HG03575 (cell line): Measurements from ENCODE around the gene SRPK1.

Experiments used
- ATAC-seq: cut with Tn5 transposase; IDR thresholded peaks from one replicate; pipeline ENCODE4 v1.9.1; 2021; ENCODE audit not compliant: unreplicated experiment, insufficient number of reproducible peaks, low FRiP score; ENCODE audit errors: extremely low read depth

SRPK1 gene

DNA sequence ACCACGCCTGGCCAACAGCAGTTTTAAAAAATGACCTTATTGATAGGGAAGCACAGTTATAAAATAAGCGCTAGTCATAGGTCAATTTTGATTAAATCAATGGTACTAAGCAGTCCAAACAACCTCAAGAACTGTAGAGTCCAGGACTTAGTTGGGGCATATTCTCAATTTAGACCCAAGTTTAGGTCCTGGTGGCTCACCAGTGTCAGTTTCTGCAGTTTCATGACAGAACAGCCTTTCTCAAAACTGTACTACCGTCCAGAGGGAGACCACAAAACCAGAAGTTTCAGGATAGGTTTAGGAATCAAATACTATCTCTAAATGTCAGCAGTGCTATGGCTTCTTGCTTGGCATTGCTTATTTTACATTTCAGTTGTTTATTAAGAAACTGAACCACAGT lies 76.6 kb downstream of the SRPK1 start:
- ATAC-seq: no peak

DNA sequence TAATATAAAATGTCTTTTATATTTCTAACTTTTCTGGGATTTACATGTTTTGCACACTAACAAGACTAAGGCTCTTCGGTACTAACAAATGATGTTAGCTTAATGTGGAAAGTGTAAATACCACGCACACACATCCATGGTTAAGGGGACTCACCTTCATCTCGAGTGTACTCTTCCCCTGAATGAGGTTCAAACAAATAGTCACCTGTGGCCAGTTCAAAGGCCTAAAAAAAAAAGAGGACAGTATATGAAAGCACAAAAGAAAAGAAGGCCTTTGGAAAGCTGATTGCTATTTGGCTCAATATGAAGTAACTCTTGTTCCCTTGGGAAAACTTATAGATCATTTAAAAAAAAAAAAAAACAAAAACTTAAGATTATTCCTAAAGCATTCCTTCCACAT lies 78.5 kb downstream of the SRPK1 start:
- no peak for ATAC-seq

DNA sequence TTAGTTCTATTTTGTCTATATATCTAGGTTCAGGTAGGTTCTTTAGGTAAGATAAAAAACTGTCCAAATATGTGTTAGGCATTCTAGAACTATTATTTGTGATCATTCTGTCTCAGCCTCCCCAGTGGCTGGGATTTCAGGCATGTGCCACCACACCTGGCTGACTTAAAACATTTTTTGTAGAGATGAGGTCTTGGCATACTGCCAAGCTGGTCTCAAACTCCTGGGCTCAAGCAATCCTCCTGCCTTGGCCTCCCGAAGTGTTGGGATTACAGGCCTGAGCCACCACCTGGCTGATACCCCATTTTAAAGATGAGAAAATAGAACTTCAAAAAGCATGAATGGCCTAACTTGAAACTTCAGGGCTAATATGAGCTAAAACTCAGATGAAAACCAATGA lies 81.9 kb downstream of the SRPK1 start:
- ATAC-seq: no peak

DNA sequence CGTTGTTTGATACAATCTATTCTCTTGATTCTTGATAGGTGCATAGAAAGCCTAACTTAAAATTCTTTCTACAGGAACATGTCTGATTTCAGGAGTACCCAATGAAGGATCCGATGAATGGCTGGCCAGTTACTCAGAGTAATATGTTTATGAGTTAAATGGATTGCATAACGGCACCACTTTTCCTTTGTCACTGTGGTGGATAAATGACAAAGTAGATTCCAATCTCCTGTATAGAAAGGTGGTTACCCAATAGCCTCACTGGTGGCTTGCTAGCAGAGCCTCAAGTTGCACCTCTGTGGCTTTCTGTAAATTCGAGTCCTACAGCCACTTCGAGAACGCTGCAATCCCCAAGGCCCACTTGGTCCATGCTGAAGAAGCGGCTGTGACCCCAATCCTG lies 87.4 kb downstream of the SRPK1 start:
- no peak for ATAC-seq

GRCh38 chr6:35831257-35832007 lies 89.5 kb downstream of the SRPK1 start:
- no peak for ATAC-seq

- no peak for ATAC-seq
These were observed 91.6 kb downstream of the SRPK1 start for GRCh38 chr6:35829306-35829705.

DNA sequence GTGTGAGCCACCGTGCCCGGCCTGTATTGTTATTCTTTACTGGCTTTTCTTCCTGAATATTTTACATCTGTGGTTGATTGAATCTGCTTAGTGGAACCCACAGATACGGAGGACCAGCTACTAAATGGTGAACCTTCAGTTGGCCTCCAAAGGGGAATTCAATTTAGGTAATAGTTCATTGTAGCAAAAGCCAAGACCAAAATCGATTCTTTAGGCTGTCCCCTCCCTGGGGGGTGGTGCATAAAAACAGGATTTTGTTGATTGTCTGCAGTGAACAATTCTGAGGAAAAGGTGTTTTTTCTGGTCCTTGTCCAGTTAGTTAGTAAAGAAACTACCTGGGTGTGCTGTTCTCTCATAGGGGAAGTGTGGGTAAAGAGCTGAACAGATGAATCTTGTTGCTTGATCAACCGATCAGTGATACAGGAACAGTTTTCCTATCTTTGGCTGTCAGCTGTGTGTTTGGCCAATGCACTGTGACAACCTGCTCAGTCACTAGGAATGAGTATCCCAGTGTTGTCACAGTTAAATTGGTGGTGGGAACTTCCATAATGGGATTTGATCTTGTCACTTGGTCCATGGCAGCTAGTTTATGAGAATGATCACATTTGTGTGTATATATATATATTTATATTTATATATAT lies 96.2 kb downstream of the SRPK1 start:
- ATAC-seq: no peak

DNA sequence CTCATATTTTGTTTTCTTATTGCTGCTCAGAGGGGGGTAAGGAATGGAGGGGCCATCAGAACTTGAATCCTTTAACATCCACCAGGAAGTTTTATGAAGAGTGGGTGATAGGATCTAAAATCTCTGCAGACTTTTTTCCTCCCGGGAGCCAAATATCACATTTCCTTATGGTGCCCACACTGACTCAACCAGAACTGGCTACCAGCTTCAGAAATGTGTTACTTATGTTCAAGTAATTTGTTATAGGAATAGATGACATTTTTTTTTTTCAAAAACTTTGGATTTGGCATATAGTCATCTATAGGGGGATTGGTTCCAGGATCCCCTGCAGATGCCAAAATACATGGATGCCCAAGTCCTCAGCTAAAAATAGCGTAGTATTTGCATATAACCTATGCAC lies 97.3 kb downstream of the SRPK1 start:
- no peak for ATAC-seq

DNA sequence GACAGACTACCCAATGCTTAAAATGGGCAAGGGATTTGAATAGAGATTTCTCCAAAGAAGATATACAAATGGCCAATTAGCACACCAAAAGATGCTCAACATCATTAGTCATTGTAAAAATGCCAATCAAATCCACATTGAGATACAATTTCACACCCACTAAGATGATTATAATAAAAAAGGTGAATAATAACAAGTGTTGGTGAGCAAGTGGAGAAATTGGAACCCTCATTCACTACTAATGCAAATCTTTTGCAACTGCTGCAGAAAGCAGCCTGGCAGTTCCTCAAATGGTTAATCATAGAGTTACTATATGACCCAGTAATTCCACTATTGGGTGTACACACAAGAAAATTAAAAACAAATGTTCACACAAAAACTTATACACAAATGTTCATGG lies 103.4 kb downstream of the SRPK1 start:
- no peak for ATAC-seq

DNA sequence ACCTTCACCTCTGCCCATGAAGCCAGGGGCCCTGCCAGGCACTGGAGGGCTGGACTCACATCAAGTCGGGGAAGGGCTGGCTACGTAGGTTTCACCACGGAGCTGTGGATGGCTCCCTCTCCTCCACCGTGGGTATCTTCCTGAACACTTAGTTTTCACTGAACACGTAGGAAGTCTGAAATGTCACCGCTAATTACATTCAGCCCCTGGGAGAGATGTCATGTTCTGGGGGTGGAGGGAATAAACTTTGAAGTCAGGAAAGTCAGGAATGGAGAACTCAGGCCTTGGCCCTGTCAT lies 109.3 kb downstream of the SRPK1 start:
- ATAC-seq: no peak

DNA sequence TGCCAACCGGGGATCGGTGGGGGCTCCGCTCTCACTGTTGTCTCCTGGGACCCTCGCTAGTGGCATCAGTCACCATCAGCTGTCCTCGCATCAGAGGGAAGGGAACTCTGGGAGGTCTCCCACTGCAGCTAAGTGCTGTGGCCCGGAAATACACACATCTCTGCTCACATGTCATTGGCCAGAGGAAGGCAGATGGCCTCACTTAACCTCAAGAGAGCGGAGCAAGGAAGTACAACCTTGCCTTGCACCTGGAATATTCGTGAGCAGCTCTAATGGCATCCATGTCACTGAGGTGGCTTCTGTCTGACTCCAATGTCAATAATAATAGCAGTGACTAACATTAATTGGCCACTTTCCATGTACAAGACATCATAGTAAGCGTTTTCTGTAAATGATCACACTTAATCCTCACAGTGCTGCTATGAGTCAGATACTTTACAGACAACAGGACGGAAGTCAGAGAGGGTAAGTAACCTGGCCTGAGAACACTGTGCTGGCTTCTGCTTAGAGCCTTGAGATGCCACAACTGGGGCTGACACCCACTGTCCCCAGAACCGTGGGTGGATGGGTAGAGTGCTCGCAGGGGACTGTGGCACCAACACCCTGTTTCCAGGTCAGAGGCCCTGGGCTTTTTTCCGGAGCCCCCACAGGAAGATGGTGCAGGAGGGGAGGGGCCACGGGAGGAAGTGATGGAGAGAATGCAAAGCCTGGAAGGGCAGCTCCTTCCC lies 109.8 kb downstream of the SRPK1 start:
- no peak for ATAC-seq

DNA sequence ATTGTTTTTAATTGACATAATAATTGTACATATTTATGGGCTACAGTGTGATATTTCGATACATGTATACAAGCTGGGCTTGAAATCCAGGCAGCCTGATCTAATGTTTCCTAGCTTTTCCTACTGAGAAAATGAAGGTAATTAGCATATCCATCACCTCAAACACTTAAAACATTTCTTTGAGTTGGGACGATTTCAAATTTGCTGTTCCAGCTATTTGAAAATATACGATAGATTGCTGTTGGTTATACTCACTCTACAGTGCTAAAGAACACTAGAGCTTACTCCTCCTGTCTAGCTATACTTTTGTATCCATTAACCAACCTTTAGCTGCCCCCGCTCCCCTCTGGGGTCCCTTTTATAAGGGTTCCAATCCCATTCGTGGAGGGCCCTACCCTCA lies 111.1 kb downstream of the SRPK1 start:
- ATAC-seq: no peak

DNA sequence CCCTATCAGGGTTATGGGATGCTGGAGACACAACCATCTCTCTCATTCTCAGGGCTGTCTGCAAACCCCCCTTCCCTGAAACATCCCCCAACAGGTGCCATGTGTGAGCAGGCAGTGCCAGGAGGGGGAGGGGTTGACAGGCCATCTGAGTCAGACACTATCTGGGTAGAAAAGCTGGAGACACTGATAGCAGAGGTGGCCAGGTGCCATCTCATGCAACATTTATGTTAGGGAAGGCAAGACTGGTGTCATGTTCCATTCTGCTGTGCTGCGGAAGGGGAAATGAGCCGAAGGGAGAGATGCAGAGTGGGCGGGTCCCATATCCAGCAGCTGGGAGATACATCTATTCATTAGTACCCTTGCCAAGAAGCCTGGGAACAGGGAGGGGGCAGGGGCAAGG lies 112.2 kb downstream of the SRPK1 start:
- no peak for ATAC-seq

DNA sequence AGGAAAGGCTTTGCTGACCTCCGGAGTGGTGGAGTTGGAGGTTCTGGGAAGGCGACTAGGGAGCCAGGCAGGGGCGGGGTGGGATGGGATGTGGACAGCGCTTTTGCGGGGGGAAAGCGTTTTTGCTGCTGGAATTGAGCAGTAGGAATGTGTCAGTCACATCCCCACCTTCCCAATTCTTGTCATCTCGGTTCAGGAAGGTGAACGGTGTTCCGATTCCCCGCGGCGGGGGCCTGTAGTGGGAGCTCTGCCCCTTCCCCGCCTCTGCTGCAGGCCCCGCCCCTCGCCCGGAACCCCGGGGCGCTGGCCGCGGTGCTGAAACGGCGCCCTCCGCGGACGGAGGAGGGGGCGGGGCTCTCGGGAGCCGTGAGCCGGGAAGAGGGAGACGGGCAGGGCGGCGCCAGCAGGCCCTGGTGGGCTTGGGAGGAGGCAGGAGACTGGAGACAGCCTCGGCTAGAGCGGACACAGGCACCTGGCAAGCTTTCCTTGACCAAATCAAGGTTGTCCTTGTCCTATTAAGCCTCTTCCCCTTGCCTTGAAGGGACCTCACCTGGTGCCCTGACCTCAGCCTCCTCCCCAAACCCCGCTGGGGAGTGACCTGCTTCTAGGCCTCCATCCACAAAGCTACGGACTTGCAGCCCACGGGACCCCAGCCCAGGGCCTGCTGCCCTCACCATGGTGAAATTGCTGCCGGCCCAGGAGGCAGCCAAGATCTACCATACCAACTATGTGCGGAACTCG lies 115.7 kb downstream of the SRPK1 start, which contains the start of gene LHFPL5:
LHFPL5 (plus strand) TSS at position 357 of the 741 bp plus-strand sequence; CDS start at position 676, 319 bp downstream.
- ATAC-seq: no peak

- no peak for ATAC-seq
These were observed 119.8 kb downstream of the SRPK1 start for GRCh38 chr6:35801148-35801547.

DNA sequence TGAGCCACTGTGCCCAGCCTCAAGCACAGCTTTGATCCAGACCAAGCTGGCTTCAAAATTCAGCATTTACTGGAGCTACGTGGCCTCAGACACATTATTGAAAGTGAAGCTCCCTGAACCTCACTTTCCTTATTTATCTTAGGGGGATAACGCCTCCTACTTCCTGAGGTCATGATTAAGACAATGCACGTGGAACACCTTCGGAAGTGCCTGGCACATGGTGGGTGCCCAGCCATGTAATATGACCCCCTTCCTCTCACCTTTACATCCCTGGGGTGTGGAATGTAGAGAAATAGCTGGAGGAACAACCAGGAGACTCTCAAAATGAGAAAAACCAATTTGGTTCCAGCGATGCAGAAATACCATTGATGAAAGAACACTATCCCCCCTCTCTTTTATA lies 122.2 kb downstream of the SRPK1 start:
- ATAC-seq: no peak

GRCh38 chr6:35797837-35798526 lies 122.9 kb downstream of the SRPK1 start:
- no peak for ATAC-seq

DNA sequence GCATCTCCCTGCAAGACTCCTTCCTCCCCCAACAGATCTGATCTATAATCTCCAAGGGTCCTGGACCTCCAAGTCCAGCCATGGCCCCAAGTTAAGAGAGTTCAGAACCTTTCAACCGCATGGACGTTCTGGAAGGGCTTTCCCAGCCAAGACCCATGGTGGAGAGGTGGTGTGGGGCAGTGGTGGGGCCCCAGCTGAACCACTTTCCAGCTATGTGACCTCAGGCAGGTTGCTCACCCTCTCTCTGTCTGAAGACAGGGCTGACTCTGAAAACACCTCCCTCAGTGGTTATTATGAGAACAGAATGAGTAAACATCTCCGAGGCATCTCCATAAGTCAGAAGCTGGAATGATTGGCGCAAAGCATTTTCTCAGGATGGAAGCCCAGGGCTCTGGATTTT lies 124.7 kb downstream of the SRPK1 start:
- no peak for ATAC-seq

DNA sequence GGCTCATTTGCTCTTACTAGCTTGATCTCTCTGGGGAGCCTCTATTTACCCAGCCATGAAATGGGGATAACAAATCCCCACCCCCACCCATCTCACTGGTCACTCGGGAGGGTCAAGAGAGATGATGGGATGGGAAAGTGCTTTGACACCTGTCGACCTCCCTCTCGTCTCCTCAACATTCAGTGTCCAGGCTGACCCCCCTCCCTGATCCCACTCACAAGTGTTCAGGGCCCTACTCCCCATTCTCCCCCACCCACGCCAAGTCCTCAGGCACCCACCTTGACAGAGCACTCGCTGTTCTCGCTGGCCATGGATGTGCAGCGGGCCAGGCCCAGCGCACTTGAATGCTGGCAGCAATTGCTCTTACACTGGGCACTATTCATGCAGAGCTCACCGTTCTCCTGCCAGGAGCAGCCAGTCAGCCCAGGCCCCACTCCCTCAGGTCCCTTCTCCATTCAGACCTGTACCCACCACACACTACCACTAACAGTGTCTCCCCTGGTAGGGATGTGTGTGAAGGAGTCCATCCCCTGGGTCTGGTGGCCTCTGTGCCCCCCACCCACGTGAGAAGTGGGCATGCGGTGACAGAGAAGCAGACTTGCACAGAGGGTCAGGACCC lies 125.3 kb downstream of the SRPK1 start:
- no peak for ATAC-seq
